ENCODE data around the gene C1orf105.

The C1orf105 gene

GRCh38 chr1:172477741-172478140, 57.3 kb downstream of the C1orf105 start:
- Mint-ChIP-seq H3K27ac (no peak overlapping the region), H3K9me3 (no peaks in the 10 kb centered on the region)

DNA sequence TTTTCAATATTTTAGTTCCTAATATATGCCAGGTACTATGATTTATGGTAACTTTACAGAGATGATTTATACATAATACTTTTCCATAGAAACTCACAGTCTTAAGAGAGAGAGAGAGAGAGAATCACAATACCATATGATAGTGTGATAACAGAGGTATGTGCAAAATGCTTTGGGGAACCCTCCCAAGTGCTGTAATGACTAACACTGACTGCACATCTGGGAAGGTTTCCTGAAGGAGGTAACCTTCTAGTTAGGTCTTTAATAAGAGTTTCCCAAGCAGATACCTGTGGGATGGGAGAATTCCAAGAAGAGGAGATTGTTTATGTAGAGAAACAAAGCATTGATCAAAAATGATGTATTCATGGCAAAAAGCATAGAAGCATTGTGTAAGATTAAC, 58.0 kb downstream of the C1orf105 start:
- Mint-ChIP-seq H3K36me3 (ENCODE audit: low read depth) (no peaks in the 10 kb centered on the region), H3K4me1 (peaks cover 48% of the 10 kb centered on the region), H3K27me3 (ENCODE audit: low read depth, poor library complexity) (no peaks in the 10 kb centered on the region), H3K4me3 (no peak overlapping the region), H3K27ac (no peak overlapping the region), H3K9me3 (no peaks in the 10 kb centered on the region)
- TF ChIP-seq, protein P1, sequence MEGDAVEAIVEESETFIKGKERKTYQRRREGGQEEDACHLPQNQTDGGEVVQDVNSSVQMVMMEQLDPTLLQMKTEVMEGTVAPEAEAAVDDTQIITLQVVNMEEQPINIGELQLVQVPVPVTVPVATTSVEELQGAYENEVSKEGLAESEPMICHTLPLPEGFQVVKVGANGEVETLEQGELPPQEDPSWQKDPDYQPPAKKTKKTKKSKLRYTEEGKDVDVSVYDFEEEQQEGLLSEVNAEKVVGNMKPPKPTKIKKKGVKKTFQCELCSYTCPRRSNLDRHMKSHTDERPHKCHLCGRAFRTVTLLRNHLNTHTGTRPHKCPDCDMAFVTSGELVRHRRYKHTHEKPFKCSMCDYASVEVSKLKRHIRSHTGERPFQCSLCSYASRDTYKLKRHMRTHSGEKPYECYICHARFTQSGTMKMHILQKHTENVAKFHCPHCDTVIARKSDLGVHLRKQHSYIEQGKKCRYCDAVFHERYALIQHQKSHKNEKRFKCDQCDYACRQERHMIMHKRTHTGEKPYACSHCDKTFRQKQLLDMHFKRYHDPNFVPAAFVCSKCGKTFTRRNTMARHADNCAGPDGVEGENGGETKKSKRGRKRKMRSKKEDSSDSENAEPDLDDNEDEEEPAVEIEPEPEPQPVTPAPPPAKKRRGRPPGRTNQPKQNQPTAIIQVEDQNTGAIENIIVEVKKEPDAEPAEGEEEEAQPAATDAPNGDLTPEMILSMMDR (IDR thresholded peaks at IDR 0.05): no peak
- DNase-seq: no peak

More at GRCh38 chr1:172477741-172478140, 57.3 kb downstream of the C1orf105 start:
- TF ChIP-seq, protein P1 (IDR thresholded peaks at IDR 0.05): no peak
- Mint-ChIP-seq H3K27me3 (ENCODE audit: low read depth, poor library complexity) (no peaks in the 10 kb centered on the region), H3K4me1 (peaks cover 48% of the 10 kb centered on the region), H3K4me3 (no peak overlapping the region), H3K36me3 (ENCODE audit: low read depth) (no peaks in the 10 kb centered on the region)
- no peak for DNase-seq

GRCh38 chr1:172480431-172480830, 59.9 kb downstream of the C1orf105 start:
- H3K4me1 Mint-ChIP-seq: peaks cover 48% of the 10 kb centered on the region
- DNase-seq: no peak
- H3K27ac Mint-ChIP-seq: no peak overlapping the region
- no peaks in the 10 kb centered on the region for H3K9me3 Mint-ChIP-seq
- H3K36me3 Mint-ChIP-seq (ENCODE audit: low read depth): no peaks in the 10 kb centered on the region
- TF ChIP-seq, protein P1 (IDR thresholded peaks at IDR 0.05): no peak
- no peaks in the 10 kb centered on the region for H3K27me3 Mint-ChIP-seq (ENCODE audit: low read depth, poor library complexity)
- H3K4me3 Mint-ChIP-seq: no peak overlapping the region

DNA sequence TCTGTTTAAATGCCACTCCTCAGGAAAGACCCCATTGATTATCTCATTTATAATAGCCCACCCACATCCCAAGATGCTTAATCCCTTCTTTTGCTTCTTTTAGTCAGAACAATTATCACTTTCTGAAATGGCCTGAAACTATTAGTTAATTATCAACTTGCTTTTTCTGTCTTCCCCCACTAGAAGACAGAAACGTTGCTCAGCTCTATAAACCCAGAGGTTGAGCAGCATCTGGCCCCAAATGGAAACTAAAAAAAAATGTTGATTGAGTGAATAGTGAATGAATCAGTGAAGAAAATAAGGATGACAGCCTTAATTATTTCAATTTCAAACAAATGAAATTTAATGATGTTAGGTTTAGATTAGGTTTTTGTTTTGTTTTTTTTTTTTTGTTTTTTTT, 61.6 kb downstream of the C1orf105 start:
- DNase-seq: no peak
- H3K9me3 Mint-ChIP-seq: no peaks in the 10 kb centered on the region
- H3K27ac Mint-ChIP-seq: no peak overlapping the region
- no peak overlapping the region for H3K4me3 Mint-ChIP-seq
- peaks cover 46% of the 10 kb centered on the region for H3K4me1 Mint-ChIP-seq
- H3K27me3 Mint-ChIP-seq (ENCODE audit: low read depth, poor library complexity): peaks cover 3% of the 10 kb centered on the region
- TF ChIP-seq, protein P1 (IDR thresholded peaks at IDR 0.05): no peak
- H3K36me3 Mint-ChIP-seq (ENCODE audit: low read depth): no peaks in the 10 kb centered on the region

DNA sequence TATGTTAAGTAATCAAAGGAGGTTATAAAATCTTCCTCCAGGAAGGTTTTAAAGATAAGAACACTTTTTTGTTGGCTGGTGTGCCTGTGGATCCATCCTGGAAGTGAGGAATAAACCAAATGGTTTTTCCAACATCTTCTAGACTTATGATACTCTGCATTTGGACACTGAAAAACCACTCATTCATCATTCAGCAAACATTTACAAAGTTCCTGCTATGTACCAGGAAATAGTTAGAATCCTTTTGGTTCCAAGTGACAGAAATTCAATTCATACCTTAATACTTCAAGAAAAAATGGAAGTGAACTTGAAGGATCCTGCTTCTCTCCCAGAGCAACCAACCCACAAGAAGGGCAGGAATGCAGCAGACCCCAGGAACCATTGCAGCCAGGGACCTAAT, 63.0 kb downstream of the C1orf105 start:
- peaks cover 5% of the 10 kb centered on the region for H3K27me3 Mint-ChIP-seq (ENCODE audit: low read depth, poor library complexity)
- H3K27ac Mint-ChIP-seq: no peak overlapping the region

GRCh38 chr1:172484252-172484651, 63.8 kb downstream of the C1orf105 start:
- H3K9me3 Mint-ChIP-seq: no peaks in the 10 kb centered on the region
- H3K36me3 Mint-ChIP-seq (ENCODE audit: low read depth): no peaks in the 10 kb centered on the region
- no peak for DNase-seq
- peaks cover 35% of the 10 kb centered on the region for H3K4me1 Mint-ChIP-seq
- TF ChIP-seq, protein P1 (IDR thresholded peaks at IDR 0.05): no peak
- H3K4me3 Mint-ChIP-seq: no peak overlapping the region
- no peak overlapping the region for H3K27ac Mint-ChIP-seq
- peaks cover 5% of the 10 kb centered on the region for H3K27me3 Mint-ChIP-seq (ENCODE audit: low read depth, poor library complexity)

More for the DNA sequence above, 63.0 kb downstream of the C1orf105 start:
- DNase-seq: no peak
- Mint-ChIP-seq H3K36me3 (ENCODE audit: low read depth) (no peaks in the 10 kb centered on the region), H3K4me3 (no peak overlapping the region), H3K9me3 (no peaks in the 10 kb centered on the region), H3K4me1 (peaks cover 43% of the 10 kb centered on the region)
- TF ChIP-seq, protein P1 (IDR thresholded peaks at IDR 0.05): no peak

All from nephron progenitor cell (in vitro differentiated cells).